ENCODE data around the gene CRB2. TPM values are rescaled to one million over a fixed set of nuclear protein-coding genes. Genes with fewer than 3 reads are reported as not detected.

The CRB2 gene
- total RNA-seq: under 1 TPM in 2 of 4 donors, not detected in 2; 0.06 to 0.13 TPM

DNA sequence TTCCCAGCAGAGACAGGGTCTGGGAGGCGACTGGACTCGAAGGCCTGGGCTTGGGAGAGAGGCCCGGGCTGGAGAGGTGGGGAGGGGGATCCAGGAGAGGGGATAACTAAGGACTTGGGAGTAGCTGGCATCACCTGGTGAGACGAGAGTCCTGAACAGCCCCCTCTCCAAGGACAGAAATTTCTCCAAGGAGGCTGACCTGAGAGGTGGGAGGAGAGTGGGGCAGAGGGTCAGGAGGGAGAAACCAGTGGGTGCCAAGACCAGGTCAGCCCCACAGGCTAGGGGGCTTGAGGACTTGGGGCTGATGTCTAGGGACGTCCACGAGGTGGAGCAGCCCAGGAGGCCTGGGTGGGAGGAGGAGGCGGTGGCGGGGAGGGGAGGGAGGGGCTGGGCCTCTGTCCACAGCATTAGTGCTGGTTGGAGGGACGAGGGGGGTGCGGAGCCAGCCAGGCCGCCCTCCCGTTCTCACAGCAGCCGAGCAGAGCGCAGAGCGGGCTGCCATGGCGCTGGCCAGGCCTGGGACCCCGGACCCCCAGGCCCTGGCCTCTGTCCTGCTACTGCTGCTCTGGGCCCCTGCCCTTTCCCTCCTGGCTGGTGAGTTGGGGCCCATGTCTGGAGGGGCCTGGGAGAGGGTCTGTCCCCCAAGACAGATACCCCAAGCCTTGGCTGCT is at the start of gene CRB2:
Gene CRB2 (plus strand): TSS at position 437 of the 671 bp plus-strand sequence. CDS start 64 bp downstream, at position 501.
- Histone ChIP-seq H3K36me3 (no peaks in the 10 kb centered on the region), H3K27ac (replicated peaks in 1 of 4) (no peak within 1 kb of the TSS), H3K4me1 (peaks cover 0 to 15% (median 8%) of the 10 kb centered on the region in 4 donors), H3K4me3 (no peak within 1 kb of the TSS), H3K27me3 (peaks cover 0 to 34% (median 0%) of the 10 kb centered on the region in 4 donors), H3K9me3 (no peaks in the 10 kb centered on the region)
- intact Hi-C loops (cut with DNase I): no loop called here
- TF ChIP-seq EP300 (IDR thresholded peaks at IDR 0.05) (no peak), POLR2A (IDR thresholded peaks at IDR 0.05; ENCODE audit: low read depth) (no peak), POLR2AphosphoS5 (IDR thresholded peaks at IDR 0.05) (no peak)
- TF ChIP-seq, protein P1, sequence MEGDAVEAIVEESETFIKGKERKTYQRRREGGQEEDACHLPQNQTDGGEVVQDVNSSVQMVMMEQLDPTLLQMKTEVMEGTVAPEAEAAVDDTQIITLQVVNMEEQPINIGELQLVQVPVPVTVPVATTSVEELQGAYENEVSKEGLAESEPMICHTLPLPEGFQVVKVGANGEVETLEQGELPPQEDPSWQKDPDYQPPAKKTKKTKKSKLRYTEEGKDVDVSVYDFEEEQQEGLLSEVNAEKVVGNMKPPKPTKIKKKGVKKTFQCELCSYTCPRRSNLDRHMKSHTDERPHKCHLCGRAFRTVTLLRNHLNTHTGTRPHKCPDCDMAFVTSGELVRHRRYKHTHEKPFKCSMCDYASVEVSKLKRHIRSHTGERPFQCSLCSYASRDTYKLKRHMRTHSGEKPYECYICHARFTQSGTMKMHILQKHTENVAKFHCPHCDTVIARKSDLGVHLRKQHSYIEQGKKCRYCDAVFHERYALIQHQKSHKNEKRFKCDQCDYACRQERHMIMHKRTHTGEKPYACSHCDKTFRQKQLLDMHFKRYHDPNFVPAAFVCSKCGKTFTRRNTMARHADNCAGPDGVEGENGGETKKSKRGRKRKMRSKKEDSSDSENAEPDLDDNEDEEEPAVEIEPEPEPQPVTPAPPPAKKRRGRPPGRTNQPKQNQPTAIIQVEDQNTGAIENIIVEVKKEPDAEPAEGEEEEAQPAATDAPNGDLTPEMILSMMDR (IDR thresholded peaks at IDR 0.05): no peak
- 74% methylated on average over 4 of the region's 17 CpGs for WGBS
- DNase-seq (ENCODE audit: extremely low spot score): no peak

DNA sequence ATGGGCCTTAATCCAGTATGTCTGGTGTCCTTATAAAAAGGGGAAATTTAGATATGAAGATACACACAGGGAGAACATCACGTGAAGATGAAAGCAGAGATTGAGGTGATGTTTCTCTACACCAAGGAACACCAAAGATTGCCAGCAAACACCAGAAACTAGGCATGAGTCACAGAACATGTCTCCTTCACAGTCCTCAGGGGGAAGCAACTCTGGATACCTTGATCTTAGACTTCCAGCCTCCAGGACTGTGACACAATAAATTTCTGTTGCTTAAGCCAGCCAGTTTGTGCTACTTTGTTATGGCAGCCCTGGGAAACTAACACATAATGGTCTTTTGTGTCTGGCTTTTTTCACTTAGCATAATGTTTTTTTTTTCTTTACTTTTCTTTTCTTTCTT is 46.4 kb upstream of the CRB2 start:
- no peak overlapping the region for H3K27ac ChIP-seq (replicated peaks in 1 of 4)
- H3K27me3 ChIP-seq: no peaks in the 10 kb centered on the region
- no peak overlapping the region for H3K4me3 ChIP-seq
- intact Hi-C loops (cut with DNase I): no loop called here
- no peaks in the 10 kb centered on the region for H3K36me3 ChIP-seq
- H3K9me3 ChIP-seq: no peaks in the 10 kb centered on the region
- no peaks in the 10 kb centered on the region for H3K4me1 ChIP-seq
- TF ChIP-seq POLR2A (IDR thresholded peaks at IDR 0.05; ENCODE audit: low read depth) (no peak), POLR2AphosphoS5 (IDR thresholded peaks at IDR 0.05) (no peak), EP300 (IDR thresholded peaks at IDR 0.05) (no peak)
- TF ChIP-seq, protein P1 (IDR thresholded peaks at IDR 0.05): no peak
- 78% methylated on average over 1 of the region's 1 CpG for WGBS
- DNase-seq (ENCODE audit: extremely low spot score): no peak

DNA sequence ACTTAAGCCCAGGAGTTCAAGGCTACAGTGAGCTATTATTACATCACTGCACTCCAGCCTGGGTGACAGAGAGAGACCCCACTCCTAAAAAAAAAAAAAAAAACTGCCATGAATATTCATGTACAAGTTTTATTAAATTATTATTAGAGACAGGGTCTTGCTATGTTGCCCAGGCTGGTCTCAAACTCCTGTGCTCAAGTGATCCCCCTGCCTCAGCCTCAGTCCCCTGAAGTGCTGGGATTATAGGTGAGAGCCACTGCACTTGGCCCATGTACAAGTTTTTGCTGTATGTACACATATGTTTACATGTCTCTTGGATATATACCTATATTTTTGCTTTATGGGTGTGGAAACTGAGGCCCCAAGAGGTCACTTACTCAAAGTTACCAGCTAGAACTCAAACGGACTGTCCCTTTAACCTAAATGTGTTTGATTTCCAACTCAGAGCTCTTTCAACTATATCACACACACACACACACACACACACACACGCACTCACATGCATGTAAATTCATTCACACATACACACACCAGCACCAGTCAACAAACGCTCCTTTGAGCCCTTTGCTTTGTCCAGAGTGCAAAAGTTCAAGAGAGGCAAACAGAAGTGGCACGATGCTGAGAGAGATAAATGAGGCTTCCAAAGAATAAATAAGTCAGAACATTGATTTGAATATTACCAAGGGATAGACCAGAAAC is 45.3 kb upstream of the CRB2 start:
- Histone ChIP-seq H3K27me3 (no peaks in the 10 kb centered on the region), H3K9me3 (no peaks in the 10 kb centered on the region), H3K27ac (replicated peaks in 1 of 4) (no peak overlapping the region), H3K4me1 (no peaks in the 10 kb centered on the region), H3K36me3 (no peaks in the 10 kb centered on the region), H3K4me3 (no peak overlapping the region)
- intact Hi-C loops (cut with DNase I): no loop called here
- WGBS: 70% methylated on average over 4 of the region's 4 CpGs
- TF ChIP-seq POLR2A (IDR thresholded peaks at IDR 0.05; ENCODE audit: low read depth): no peak
- no peak for TF ChIP-seq POLR2AphosphoS5 (IDR thresholded peaks at IDR 0.05)
- TF ChIP-seq, protein P1 (IDR thresholded peaks at IDR 0.05): no peak
- no peak for TF ChIP-seq EP300 (IDR thresholded peaks at IDR 0.05)
- DNase-seq (ENCODE audit: extremely low spot score): no peak

DNA sequence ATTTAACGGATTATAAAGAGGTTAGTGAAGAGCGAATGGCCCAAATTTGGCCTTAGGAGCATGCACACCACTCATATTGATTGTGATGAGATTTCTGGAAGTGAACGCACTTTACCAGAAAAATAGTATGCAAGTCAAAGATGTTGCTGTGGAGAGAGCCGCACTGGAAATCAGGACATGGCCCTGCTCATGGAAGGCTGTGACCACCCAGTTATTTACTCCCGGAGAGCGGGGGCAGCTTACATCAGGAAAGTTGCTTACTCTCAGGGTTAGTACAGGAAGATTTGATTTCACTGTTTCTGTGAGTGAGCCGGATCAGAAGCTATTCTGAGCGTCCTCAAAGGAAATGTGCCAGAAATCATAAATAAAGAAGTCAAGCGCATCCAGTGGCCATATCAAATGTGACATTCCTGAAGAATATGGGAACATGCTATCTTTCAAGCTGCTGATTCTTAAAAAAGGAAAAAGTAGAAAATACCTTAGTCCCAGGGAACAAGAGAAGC is 44.7 kb upstream of the CRB2 start:
- Histone ChIP-seq H3K27me3 (no peaks in the 10 kb centered on the region), H3K4me3 (no peak overlapping the region), H3K4me1 (no peaks in the 10 kb centered on the region), H3K9me3 (no peaks in the 10 kb centered on the region), H3K27ac (replicated peaks in 1 of 4) (no peak overlapping the region), H3K36me3 (no peaks in the 10 kb centered on the region)
- intact Hi-C loops (cut with DNase I): no loop called here
- no peak for DNase-seq (ENCODE audit: extremely low spot score)
- WGBS: 75% methylated on average over 9 of the region's 9 CpGs
- no peak for TF ChIP-seq EP300 (IDR thresholded peaks at IDR 0.05)

DNA sequence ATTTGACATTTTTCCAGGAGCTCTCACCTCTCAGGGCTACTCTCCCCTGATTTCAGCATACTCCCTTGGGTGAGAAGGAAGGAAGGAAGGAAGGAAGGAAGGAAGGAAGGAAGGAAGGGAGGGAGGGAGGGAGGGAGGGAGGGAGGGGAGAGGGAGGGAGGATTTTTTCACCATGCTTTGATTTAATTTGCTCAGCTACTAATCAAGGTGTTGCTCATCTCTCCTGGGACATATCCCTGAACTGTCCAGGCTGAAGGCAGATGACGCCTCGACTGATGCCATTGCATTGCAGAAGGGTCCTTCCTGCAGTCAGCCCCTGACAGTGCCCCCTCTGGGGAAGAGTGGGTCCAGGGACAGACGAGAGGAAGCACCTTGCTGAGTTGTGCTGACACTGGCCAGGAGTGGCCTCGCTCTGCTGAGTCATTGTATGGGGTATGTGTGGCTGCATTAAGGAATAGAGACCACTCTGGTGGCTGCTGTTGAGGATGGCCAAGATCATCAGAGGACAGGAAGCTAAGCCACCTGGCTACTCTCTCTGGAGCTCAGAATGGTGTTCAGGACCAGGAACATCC is 43.6 kb upstream of the CRB2 start:
- Histone ChIP-seq H3K4me3 (no peak overlapping the region), H3K36me3 (no peaks in the 10 kb centered on the region), H3K9me3 (no peaks in the 10 kb centered on the region), H3K27me3 (no peaks in the 10 kb centered on the region), H3K27ac (replicated peaks in 1 of 4) (no peak overlapping the region), H3K4me1 (no peaks in the 10 kb centered on the region)
- intact Hi-C loops (cut with DNase I): no loop called here
- TF ChIP-seq POLR2AphosphoS5 (IDR thresholded peaks at IDR 0.05) (no peak), POLR2A (IDR thresholded peaks at IDR 0.05; ENCODE audit: low read depth) (no peak), EP300 (IDR thresholded peaks at IDR 0.05) (no peak)
- TF ChIP-seq, protein P1 (IDR thresholded peaks at IDR 0.05): no peak
- no peak for DNase-seq (ENCODE audit: extremely low spot score)
- 83% methylated on average over 2 of the region's 4 CpGs for WGBS
